Stimulated activated CD8-positive, alpha-beta memory T cell treated with anti-CD3 and anti-CD28 coated beads, Interleukin-2, amount 100 ng/mL, for 1 hour (primary cell): Measurements from ENCODE around the gene BEND7.

Source experiments
- DNase-seq, 2 donors: peaks; one replicate each; pipeline ENCODE4 v3.0.0-alpha.2; 2020; ENCODE audit warnings: low read depth in 2 of 2

Gene BEND7

DNA sequence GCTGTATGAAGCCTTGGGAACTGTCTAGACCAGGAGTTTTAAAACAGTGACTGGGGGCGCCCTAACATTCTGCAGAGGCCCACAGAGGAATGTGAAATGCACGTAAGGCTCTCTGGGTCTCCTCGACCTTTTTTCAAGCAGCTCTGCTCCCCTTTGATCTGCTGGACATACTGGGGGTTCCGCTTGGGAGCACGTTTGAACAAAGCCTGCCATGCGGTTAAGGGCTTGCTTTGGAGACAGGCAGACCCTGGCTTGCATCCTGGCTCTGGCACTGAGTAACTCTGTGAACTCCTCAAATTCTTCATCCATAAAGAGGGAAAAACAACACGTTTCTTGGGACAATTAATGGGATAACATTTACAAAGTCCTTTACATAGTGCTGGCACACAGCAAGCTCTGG is 7.8 kb downstream of the BEND7 start:
- DNase-seq, result no peak

DNA sequence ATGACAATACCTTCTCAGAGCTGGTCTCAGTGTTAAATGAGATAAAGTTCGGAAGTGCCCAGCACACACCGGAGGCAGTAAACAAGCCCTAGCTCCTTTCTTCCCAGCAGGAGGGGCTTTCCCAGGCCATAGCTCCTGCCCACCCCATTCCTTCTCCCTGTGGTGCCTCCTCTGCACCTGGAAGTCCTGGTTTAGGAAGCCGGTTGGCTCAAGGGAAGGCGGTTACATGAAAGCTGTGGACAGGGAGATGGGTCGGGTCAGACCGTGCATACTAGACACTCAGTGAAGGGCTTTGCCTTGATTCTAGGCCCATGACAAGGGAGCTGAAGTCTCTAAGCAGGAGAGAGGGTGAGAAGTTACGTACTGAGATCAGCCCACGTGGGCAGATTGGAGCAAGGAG is 8.6 kb downstream of the BEND7 start:
- no peak for DNase-seq

DNA sequence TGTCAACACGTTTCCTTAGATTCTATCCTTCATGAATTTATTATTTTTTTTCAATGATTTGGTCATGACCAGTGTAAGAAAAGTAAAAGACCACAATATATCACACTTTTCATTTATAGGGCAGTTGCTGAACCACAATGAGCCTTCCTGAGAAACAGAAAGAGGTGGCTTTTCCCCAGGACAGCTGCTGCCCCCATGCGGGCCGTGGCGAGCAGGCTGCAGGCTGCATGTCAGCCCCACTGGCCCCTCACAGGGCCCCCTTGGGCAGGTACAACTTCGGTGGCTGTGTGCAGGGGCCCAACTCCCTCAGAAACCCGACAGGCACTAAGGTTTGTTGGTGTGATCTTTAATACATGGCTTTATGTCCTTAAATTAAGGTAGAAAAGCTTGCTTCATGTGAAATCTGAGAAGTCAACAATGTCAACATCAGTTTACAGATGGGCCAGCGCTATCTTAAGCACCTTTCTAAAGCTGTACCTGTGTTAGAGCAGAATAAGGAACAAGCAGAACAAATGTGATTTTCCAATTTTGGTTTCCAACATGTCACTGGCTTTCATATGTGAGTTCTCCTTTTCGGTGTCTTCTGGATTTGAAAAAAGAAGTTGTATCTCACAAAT is 10.6 kb downstream of the BEND7 start:
- no peak for DNase-seq

DNA sequence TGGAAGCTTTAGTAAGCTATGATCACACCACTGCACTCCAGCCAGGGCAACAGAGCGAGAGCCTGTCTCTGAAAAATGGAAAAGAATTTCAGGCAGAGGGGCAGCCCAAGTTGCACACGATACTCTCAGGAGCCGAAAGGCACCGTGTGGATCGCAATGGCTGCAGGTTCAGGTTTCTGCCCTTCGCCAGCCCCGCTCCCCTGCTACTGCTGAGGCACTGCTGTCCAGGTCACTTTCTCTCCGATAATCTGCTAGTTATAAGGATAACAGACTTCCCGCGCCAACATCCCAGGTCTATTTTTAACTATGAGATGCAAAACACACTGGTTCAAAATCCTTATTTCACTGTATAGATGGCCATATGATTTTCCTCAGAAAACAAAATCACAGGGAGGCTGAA is 11.1 kb downstream of the BEND7 start:
- DNase-seq, result no peak

DNA sequence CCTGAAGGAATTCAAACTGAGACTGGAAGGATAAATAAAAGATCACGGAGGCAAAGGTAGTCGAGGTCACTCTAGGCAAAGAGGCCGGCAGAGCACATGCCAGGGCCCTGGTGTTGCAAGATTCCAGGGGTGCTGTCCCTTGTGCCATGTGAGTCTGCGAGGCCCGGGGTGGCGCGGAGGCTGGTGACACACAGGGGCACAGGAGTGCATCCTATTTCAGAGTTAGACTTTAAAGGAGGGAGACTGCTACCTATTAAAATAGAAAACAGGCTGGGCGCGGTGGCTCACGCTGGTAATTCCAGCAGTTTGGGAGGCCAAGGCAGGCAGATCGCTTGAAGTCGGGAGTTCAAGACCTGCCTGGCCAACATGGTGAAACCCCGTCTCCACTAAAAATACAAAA is 12.6 kb downstream of the BEND7 start:
- no peak for DNase-seq

DNA sequence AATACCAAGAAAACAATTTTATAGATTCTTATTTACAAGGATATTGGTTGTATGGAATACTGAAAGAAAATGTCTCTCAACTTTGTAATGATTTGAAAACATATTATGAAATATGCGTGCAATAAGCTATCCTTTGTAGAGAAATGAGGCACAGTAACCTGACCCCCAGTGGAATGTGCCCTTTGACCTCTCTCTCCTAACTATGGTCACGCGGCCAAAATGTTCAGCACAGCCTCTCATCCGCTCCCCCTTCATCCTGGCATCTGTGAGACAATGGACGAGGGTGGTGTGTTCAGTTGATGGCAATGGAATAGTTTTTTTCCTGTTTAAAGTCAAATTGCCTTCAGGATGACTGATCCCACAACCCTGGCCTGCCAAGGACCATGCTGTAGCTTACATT is 13.3 kb downstream of the BEND7 start:
- no peak for DNase-seq

DNA sequence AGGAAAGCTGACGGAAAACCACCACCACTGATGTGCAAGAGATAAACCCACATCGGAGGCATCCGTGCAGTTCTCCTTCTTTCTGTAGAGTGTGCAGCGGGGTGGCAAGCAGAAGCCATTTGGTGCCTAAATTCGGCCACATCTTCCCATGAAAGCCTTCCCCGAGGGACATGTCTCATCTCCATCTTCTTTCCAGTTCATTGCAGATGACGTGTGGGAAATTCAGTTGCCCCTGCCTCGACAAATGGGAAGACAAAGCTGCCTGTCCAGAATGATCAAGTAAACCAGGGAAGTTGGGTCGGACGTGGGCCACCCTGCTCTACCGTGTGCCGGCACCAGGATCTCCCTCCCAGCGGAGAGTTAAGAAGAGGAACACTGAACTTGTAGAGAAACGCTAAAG is 14.5 kb downstream of the BEND7 start:
- DNase-seq, result no peak

DNA sequence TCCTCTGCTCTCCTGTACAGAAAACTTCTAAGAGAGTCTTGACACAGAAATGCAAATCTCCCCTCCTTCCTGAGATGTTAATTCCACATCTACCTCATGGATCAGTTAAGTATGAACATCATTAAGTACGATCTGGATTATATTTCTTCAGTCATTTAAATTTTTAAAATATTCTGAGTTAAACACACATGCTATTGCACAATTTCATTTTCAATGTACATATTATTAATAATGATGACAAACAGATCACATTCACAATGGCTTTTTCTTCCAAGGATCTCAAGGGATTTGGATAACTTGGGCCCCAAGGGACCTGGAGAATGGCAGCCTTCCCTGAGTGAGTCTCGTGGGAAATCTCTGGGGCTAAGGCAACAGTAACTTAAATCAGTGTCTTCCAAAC is 16.2 kb downstream of the BEND7 start:
- DNase-seq, result no peak

DNA sequence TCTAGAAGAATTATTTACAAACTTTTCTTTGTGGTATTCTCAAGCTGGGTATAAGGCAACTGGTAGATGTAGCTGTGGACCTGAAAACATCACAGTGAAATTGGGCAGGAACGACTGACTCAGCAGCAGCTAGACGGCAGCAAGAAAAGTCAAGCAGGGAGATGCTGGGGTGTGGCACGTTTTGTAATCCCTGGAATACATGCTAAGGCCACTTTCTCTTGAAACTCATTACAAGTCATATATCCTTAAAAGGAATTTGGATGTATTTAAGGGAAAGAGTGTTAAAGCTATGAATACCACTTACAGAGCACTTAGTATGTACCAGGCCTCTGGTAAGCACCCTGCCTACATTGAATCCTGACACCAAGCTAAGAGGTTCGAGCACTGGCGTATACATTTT is 17.4 kb downstream of the BEND7 start:
- no peak for DNase-seq

DNA sequence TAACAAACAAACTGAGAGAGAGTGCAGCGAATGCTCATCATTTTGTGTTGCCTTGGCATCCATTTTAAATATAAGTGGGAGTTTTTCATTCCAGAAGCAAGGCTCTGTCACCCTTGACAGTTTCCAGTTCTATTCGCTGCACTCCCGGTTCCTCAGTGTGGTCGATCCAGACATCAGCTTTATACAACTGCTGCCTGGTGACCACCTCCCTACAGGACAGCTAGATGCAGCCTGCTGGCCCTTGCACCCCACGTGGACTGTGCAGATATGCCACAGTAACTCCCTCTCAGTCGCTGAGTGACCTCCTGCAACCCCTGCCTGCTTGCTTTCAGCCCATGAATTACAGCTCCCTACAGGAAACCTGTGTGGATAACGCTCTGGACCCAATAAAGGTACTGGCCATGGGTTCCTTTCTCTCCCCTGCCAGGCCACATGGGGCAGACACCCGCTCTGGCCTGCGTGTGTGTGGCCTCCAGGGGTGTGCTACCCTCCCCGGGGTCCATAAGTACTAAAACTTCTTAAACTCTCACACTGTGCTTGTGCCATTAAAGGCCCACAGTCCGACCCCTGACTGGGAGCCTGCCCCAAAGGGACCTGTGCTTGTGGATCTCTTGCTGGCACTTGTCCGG is 23.6 kb downstream of the BEND7 start:
- no peak for DNase-seq

DNA sequence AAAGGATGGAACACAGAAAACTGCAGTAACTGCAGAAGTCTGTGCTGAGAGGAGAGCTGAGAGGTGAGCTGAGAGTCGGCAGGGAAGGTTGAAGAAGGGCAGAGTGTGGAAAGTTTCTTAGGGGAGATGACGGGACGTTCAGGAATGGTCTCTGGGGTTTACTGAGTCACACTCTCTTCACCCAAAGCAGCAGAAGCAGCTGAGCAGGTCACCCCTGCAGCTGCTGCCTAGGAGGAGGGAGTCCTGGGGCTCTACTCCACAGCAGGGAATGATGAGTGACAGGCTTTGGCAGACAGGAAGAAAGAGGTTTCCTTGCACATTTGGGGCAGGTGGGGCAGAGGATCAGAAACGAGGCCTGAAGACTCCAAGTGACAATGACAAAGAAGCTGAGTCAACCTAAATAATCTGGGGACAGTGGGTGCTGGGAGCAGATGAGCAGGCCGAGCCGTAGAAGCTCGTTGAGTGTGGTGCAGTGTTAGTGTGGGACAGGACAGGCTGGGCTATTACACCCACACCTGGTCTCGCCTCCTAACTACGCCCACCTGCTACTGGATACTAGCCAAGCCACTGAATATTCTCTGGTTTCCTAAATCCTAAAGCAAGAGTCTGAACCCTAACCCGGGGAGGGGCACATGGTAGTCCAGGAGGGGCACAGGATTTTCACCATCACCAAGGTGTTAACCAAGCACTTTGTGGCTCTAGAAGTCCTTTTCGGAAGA is 24.9 kb downstream of the BEND7 start:
- no peak for DNase-seq

DNA sequence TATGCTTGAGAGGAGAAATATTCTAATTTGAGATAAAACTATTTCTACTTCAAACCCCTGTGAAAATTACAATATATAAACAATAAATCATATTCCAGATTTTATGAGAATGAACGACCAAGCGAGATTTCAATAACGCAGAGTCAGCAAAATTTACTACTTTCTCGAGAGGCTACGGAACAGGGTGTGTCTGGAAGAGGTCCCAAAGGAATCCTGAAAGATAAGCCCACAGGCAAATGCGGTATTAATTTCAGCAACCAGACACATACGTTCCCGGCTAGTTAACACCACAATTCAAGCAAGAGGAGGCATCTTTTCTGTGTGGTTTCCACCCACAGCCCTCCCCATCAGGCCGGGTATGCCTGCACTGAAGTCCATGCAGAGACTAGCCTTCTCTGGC is 26.4 kb downstream of the BEND7 start:
- no peak for DNase-seq

DNA sequence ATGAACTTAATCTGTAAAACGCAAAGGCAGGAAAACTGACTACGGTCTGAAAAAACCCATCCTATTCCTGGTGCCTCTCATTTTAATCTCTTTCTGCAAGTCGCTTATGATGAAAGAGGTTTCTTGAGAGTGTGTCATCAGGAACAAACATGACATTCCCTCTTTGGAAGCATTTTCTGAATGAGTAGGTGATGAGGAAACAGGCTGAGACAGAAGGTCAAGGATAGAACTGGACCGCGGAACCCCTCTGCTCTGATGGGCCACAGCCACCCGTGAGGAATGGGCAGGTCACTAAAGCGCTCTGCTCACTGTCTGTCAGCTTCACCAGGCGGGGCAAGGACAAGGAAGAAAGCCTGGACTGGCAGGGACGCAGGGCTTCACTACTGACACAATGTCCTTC is 28.6 kb downstream of the BEND7 start:
- no peak for DNase-seq

DNA sequence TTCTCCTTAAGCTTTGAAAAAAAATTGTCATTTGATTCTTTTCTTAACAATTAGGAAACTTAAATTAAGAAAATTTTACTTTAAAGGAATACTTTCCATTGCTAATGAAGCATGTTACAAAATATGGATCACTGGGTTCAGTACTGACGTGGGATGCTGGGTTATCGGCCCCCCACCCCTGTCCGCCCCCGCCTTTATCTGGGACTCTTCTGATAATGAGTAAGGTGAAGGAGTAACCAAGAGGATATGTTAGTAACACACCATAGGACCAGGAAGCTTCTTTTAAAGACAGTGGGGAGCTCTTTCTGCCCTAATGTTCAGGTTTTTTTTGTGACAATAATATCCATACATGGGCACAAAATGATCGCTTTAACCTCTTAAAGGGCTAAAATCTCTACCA is 29.7 kb downstream of the BEND7 start:
- no peak for DNase-seq

DNA sequence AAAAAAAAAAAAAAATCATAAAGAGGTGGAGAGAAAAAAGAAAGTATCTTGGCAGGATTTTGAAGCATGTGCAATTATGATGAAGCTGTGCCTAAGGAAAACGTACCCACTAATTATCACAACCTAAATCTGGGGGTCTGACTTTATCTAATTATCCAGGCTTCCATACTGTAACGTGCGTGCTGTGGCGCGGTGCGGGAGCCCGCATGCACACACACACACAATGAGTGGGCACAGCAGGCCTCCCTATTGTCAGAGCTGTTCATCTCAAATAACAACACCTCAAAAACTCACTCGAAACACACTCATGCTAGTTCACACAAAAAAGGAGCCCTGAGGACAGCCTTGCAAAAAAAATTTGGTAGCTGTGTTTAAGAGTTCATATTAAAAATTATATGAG is 31.9 kb downstream of the BEND7 start:
- no peak for DNase-seq

DNA sequence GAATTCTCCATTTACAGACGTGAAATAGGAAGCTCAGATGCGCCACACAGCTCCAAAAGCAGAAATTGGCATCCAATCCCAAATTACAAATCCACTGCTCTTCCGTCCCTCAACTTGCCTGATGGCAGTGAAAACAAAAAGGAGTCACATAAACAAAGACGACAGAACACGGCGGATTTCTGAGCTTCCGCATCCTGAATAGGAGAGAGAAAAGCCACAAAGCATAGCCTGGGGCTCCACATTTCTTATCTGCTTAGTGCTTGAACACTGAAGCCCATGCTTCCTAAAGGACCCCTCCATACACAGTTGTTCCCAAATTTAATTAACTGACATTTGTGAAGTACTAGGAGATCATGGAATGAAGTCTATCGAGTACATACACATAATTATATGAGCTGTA is 32.6 kb downstream of the BEND7 start:
- no peak for DNase-seq

DNA sequence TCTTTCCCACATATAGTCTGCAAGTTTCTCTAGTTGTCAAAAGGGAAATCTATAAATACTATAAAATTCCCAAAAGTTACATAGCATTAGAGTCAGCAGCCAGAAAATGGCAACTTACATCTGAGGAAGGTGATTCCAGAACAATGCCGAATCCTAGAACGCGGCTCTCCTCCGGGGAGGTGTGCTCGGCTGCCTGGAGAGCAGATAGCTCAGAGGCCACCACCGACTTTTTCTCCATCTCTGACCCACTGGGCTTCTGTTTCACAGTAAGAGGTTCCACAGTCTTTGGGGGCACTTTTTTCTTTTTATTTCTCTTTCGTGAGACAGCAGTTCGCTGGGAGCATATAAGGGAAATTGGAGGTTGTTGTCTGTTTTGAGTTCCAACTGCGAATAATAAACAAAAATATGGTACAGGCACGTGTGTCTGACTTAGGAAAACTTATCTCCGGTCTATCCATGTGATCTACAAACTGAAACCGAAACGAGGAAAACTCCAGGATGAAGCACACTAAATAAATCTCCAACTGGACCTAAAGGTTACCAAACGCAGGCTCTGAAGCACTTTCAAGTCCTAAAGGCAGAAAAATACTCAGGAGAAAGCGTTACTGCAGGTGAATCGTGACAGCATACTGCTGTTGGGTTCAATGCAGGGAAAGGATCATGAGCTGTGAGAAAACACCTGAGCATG is 36.2 kb downstream of the BEND7 start:
- DNase-seq, result no peak

DNA sequence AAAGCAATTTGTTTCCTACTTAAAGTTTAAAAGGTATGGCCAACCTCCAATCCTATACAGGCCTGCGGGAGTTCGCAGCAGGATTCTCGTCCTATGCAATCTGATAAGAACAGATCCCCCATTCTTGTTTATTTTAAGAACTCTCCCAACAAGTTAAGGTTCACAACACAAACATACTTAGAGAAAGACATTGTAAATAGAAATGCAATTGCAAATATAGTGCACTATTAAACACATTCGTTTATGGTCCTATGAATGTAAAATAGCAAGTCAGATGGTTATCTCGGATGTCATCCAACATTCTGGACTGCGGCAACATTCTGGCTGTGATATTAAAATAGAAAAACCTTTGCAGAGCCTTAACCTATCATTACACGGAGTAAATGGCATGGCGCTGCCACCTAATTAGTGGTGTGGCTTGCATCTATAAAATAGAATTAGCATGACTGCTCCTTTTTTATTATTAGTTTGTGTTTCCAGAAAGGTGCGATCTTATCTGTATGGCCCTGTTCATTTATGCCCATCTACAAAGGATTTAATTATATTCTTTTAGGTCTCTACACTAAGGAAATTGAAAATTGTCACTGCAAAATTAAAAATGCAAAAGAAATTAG is 37.0 kb downstream of the BEND7 start:
- no peak for DNase-seq

DNA sequence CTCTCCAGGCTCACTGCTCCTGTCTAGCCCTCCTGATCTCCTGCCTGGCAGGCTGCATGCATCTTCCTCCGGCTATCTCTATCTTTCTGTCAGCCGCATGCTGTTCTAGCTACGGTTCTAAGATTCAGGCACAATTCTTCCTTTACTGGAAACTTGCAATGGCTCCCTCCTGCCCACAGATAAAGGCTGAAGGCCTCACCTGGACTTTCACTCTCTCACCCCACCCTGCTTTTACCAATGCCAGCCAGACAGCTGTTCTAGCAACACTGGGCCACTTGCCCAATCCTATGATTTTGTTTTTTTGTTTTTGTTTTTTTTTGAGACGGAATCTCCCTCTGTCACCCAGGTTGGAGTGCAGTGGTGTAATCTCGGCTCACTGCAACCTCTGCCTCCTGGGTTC is 38.3 kb downstream of the BEND7 start:
- no peak for DNase-seq

DNA sequence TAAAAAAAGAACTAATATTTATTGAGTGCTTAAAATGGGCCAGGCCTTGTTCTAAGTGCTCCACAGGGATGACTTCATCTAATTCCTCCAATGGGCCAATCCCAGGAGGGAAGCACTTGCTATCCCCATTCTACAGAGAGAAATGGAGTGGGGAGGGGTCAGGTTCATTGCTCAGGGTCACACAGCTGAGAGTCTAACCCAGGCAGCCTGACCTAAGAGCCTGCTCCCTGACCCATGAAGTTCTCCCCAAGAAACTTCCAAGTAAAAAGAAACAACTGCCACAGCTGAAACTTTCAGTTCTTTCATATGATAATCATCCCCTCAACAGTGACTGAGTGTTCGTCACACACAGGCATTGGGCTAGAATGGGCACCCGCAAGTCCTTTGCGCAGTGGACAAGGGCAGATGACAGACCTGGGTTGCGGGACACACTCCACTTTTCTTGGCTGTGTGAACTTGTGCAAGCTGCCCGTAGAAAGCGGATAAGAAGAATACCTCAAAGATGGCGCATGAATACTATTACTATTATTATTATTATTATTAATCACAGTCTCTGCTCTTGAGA is 39.7 kb downstream of the BEND7 start:
- DNase-seq, result no peak

DNA sequence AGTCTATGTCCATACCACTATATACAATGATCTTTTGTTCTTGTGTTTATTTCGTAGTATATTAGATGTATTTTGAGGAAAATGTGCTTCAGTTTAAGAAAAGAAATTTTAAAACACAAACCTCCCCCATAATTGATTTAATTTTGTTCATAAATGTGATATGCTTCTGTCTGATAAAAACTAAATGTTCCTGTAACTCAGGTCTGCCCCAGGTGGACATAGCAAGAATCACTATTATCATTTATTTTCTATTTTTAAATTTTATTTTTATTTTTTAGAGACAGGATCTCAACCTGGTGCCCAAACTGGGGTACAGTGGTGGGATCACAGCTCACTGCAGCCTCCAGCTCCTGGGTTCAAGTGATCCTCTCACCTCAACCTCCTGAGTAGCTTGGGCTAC is 43.2 kb downstream of the BEND7 start:
- no peak for DNase-seq

DNA sequence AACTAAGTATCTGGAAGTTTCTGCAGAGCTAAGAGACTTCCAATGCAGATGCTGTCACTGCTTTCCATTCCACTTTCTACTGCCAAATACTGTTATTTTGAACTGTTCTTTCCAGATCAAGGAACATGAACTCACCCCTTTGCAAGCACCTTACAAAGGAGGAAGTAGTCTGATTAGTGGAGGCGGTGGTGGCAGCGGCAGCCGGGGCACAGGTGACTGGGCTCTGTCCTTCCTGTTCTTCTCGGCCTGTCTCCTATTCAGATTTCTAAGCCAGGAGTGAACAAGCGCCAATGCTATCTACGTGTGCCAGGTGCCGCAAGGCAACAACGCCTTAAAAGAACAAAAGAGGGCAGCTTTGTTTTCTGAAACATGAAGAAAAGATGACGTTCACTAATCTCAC is 44.9 kb downstream of the BEND7 start:
- DNase-seq, result no peak
